ENCODE results near the gene IREB2.

GRCh38 chr15:78392430-78392829, 45.6 kb upstream of the IREB2 start:
- no peak for TF ChIP-seq CTCF (IDR thresholded peaks at IDR 0.05; ENCODE audit: insufficient read depth, low read depth, low read length)
- no peak for TF ChIP-seq EZH2 (IDR thresholded peaks at IDR 0.05; ENCODE audit: insufficient read depth, low read length)

Data from astrocyte (in vitro differentiated cells and primary cell).